Hair follicular keratinocyte (primary cell): ENCODE measurements around the gene AMFR. TPM values are rescaled to one million over a fixed set of nuclear protein-coding genes. Genes with fewer than 3 reads are reported as not detected.

ENCODE experiments used
- total RNA-seq: library from RNA; depleted of rRNA; stranded (reverse); fragments of >200 nt; gene quantifications from 2 replicates; pipeline ENCODE4 v1.2.3, GENCODE V29; 2015

The AMFR gene
- total RNA-seq: 85.7 and 97.8 TPM in 2 replicates

GRCh38 chr16:56425439-56425832 lies at the start of gene AMFR:
Gene AMFR (minus strand): TSS chr16:56425545. CDS start chr16:56425327, 218 bp downstream.

GRCh38 chr16:56450986-56451752 lies 25.8 kb upstream of the AMFR start, which contains the start of the genes NUDT21 and OGFOD1:
Gene NUDT21 (minus strand): TSS chr16:56451332. CDS start chr16:56451202, 130 bp downstream.
Gene OGFOD1 (plus strand): TSS chr16:56451554. CDS start chr16:56451613, 59 bp downstream.

Other genes starting within 250 kb of the AMFR start
- under 0.01 TPM in 1 of 2 replicates, not detected in the other for gene GNAO1, start 234.1 kb downstream of the AMFR start, total RNA-seq
- gene NUDT21, start 25.8 kb upstream of the AMFR start, total RNA-seq: 64.0 and 64.3 TPM in 2 replicates
- gene OGFOD1, start 26.0 kb upstream of the AMFR start, total RNA-seq: 36.2 and 41.2 TPM in 2 replicates
- gene BBS2, start 94.5 kb upstream of the AMFR start, total RNA-seq: 30.8 and 60.3 TPM in 2 replicates
- not detected in 2 replicates for gene MT4, start 139.5 kb upstream of the AMFR start, total RNA-seq
- gene MT3, start 164.0 kb upstream of the AMFR start, total RNA-seq: not detected in 2 replicates
- gene MT2A, start 183.0 kb upstream of the AMFR start, total RNA-seq: 1,517 and 2,286 TPM in 2 replicates
- 18.8 and 161 TPM in 2 replicates for gene MT1E, start 200.2 kb upstream of the AMFR start, total RNA-seq
- gene MT1M, start 207.1 kb upstream of the AMFR start, total RNA-seq: 0.23 and 1.1 TPM in 2 replicates
- 3.5 and 5.2 TPM in 2 replicates for gene MT1A, start 213.1 kb upstream of the AMFR start, total RNA-seq
- gene MT1B, start 226.3 kb upstream of the AMFR start, total RNA-seq: not detected in 2 replicates
- 12.2 and 42.8 TPM in 2 replicates for gene MT1F, start 232.4 kb upstream of the AMFR start, total RNA-seq
- 12.8 and 14.0 TPM in 2 replicates for gene MT1G, start 242.5 kb upstream of the AMFR start, total RNA-seq
- 10.1 TPM in 1 of 2 replicates, not detected in the other for gene MT1H, start 244.3 kb upstream of the AMFR start, total RNA-seq